HepG2 (cell line): ENCODE results near the gene BCAS3. TPM values are rescaled to one million over a fixed set of nuclear protein-coding genes. Genes with fewer than 3 reads are reported as not detected.
A peak's percentile ranks its signal among the peaks of the same experiment; 100 is the strongest.

Experiments used
- AHR ChIP-seq: IDR thresholded peaks from 2 replicates; pipeline ENCODE4 v1.6.1; 2018; ENCODE audit warnings: missing genetic modification reagents, missing compliant biosample characterization
- CCDC6 ChIP-seq: sonication (generic); formaldehyde crosslinking; IDR thresholded peaks from 2 replicates; pipeline ENCODE4 v1.8.1; 2022; ENCODE audit warnings: mild to moderate bottlenecking, missing genetic modification reagents, moderate library complexity
- CREB3 ChIP-seq: sonication (generic); formaldehyde crosslinking; IDR thresholded peaks from 2 replicates; pipeline ENCODE4 v1.5.0; 2020; ENCODE audit warnings: missing genetic modification reagents
- DRAP1 ChIP-seq: IDR thresholded peaks from 2 replicates; pipeline ENCODE4 v1.6.1; 2016; ENCODE audit warnings: missing genetic modification reagents, missing compliant biosample characterization
- HDAC1 ChIP-seq: sonication (generic); formaldehyde crosslinking; IDR thresholded peaks from 2 replicates; pipeline ENCODE4 v1.5.1; 2020; ENCODE audit warnings: mild to moderate bottlenecking, missing genetic modification reagents
- KAT8 ChIP-seq: IDR thresholded peaks from 2 replicates; pipeline ENCODE4 v1.6.1; 2016; ENCODE audit warnings: missing genetic modification reagents, missing compliant biosample characterization
- MXD1 ChIP-seq: sonication (generic); formaldehyde crosslinking; IDR thresholded peaks from 2 replicates; pipeline ENCODE4 v1.4.0; 2020; ENCODE audit warnings: mild to moderate bottlenecking, missing genetic modification reagents
- NFKB2 ChIP-seq: sonication (generic); formaldehyde crosslinking; IDR thresholded peaks from 2 replicates; pipeline ENCODE4 v1.4.0; 2020; ENCODE audit warnings: missing genetic modification reagents, borderline replicate concordance
- RBAK ChIP-seq: sonication (generic); formaldehyde crosslinking; IDR thresholded peaks from 2 replicates; pipeline ENCODE4 v1.5.1; 2020; ENCODE audit warnings: mild to moderate bottlenecking, missing genetic modification reagents
- RBFOX2 ChIP-seq: fragments of 200-400 bp; formaldehyde crosslinking; IDR thresholded peaks from 2 replicates; pipeline ENCODE4 v1.6.1; 2017; ENCODE audit warnings: low read depth, mild to moderate bottlenecking, low read length
- SIN3A ChIP-seq: IDR thresholded peaks from 2 replicates; pipeline ENCODE4 v1.6.1; 2011; ENCODE audit warnings: low read depth, mild to moderate bottlenecking, control low read depth, low read length, borderline replicate concordance
- SP2 ChIP-seq: sonication (generic); formaldehyde crosslinking; IDR thresholded peaks from 2 replicates; pipeline ENCODE4 v1.5.1; 2020; ENCODE audit warnings: mild to moderate bottlenecking, missing genetic modification reagents
- ZBTB33 ChIP-seq: sonication (generic); formaldehyde crosslinking; IDR thresholded peaks from 2 replicates; pipeline ENCODE4 v1.4.0; 2020; ENCODE audit warnings: missing genetic modification reagents
- ZBTB39 ChIP-seq: sonication (generic); formaldehyde crosslinking; IDR thresholded peaks from 2 replicates; pipeline ENCODE4 v1.5.0; 2020; ENCODE audit warnings: missing genetic modification reagents
- ZNF180 ChIP-seq: sonication (generic); formaldehyde crosslinking; IDR thresholded peaks from 2 replicates; pipeline ENCODE4 v1.4.0; 2020; ENCODE audit warnings: low read depth, missing genetic modification reagents, borderline replicate concordance
- ZNF281 ChIP-seq: sonication (generic); formaldehyde crosslinking; IDR thresholded peaks from 2 replicates; pipeline ENCODE4 v1.4.0; 2020; ENCODE audit warnings: missing genetic modification reagents, borderline replicate concordance
- ZNF33B ChIP-seq: sonication (generic); formaldehyde crosslinking; IDR thresholded peaks from 2 replicates; pipeline ENCODE4 v1.5.1; 2020; ENCODE audit warnings: mild to moderate bottlenecking, missing genetic modification reagents
- ZNF816 ChIP-seq: sonication (generic); formaldehyde crosslinking; IDR thresholded peaks from 2 replicates; pipeline ENCODE4 v1.8.0; 2022; ENCODE audit warnings: missing genetic modification reagents, mild to moderate bottlenecking, borderline replicate concordance
- polyA plus RNA-seq, 8 experiments: library from polyadenylated mRNA; depleted of rRNA in 3 of 8; stranded (reverse) in 7 of 8; unstranded in 1 of 8; fragments of >200 nt; fragmentation: Illumina TruSeq in 4 of 8; extraction: Trizol in 4 of 8; gene quantifications; 2 replicates each; pipeline versions ENCODE4 v1.2.1 to v1.2.3, GENCODE V29; 2011 to 2016; ENCODE audit warnings: low read depth in 4 of 8, missing spikeins in 1 of 8, mixed read lengths in 1 of 8; ENCODE audit not compliant: insufficient read depth in 1 of 8
- total RNA-seq, 5 experiments: library from RNA; depleted of rRNA; stranded (reverse); fragments of >200 nt; fragmentation: Illumina TruSeq; extraction: Trizol; gene quantifications; 2 replicates each; pipeline ENCODE4 v1.2.3, GENCODE V29; 2016; ENCODE audit warnings: low read depth in 1 of 5

Gene BCAS3
- total and polyA plus RNA-seq, 2 of the 13 experiments (the other 11 are each of a cell fraction or from before 2014, with no cell fraction given): 10.7 to 11.2 TPM

GRCh38 chr17:61399131-61400065 lies 721.7 kb downstream of the BCAS3 start, which contains the start of gene TBX2 (continued):
- no peak for TF ChIP-seq AHR (CRISPR knock-in tag)
- no peak for TF ChIP-seq ZNF281 (CRISPR knock-in tag)
- peak; percentile 92; the same call in 1 of the 2 replicates for TF ChIP-seq NFKB2 (CRISPR knock-in tag)
- TF ChIP-seq ZBTB33: no peak
- no peak for TF ChIP-seq ZNF33B (CRISPR knock-in tag)
- TF ChIP-seq SP2 (CRISPR knock-in tag): peak; percentile 20; the same call in 1 of the 2 replicates
- TF ChIP-seq RBFOX2: peak; percentile 93
- no peak for TF ChIP-seq ZBTB39 (CRISPR knock-in tag)
- TF ChIP-seq ZNF816 (CRISPR knock-in tag): no peak; the same call in 1 of the 2 replicates
- peak; percentile 38; the same call in 1 of the 2 replicates for TF ChIP-seq DRAP1 (CRISPR knock-in tag)
- TF ChIP-seq CCDC6: no peak; the same call in 1 of the 2 replicates
- TF ChIP-seq ZNF180 (CRISPR knock-in tag): no peak
- peak; percentile 66 for TF ChIP-seq MXD1 (CRISPR knock-in tag)
- peak; percentile 64 for TF ChIP-seq HDAC1 (CRISPR knock-in tag)
- TF ChIP-seq RBAK (CRISPR knock-in tag): no peak
- TF ChIP-seq CREB3: 0 out of 2 replicates have a peak, but pooled peaks have one; percentile 22
- TF ChIP-seq KAT8 (CRISPR knock-in tag): 0 out of 2 replicates have a peak, but pooled peaks have one; percentile 66
- no peak for TF ChIP-seq SIN3A
